ENCODE data around the gene CBLIF.

- no peak for TF ChIP-seq POLR2A (IDR thresholded peaks at IDR 0.05)
- no peak for TF ChIP-seq CTCF (IDR thresholded peaks at IDR 0.05)
These were observed 33.1 kb downstream of the CBLIF start for GRCh38 chr11:59812220-59812619.
